OCI-LY7 (cell line): ENCODE data around the gene CEP295NL. TPM values are rescaled to one million over a fixed set of nuclear protein-coding genes. Genes with fewer than 3 reads are reported as not detected.
"Not testable (repeated sequence)": the region's sequence is repeated elsewhere in the genome, so short reads cannot be mapped to it uniquely, and the experiment has no call there.

Experiments
- BruUV-seq: library from RNA; stranded (reverse); fragments of 400-500 nt; replicated peaks from 2 replicates; lab custom pipeline; 2021; lab: Mats Ljungman, UMichigan
- CTCF ChIA-PET: fragments of 300-600 bp; sonication (Branson Sonifier 250); formaldehyde crosslinking; loops from one replicate; lab custom pipeline; 2022; ENCODE audit warnings: antibody characterized with exemption; ENCODE audit not compliant: unreplicated experiment; lab: Charles Lee
- POLR2A ChIA-PET: fragments of 300-600 bp; sonication (Branson Sonifier 250); formaldehyde crosslinking; loops from one replicate; lab custom pipeline; 2022; ENCODE audit warnings: antibody characterized with exemption; lab: Charles Lee
- DNase-seq: peaks from one replicate; pipeline ENCODE4 v3.0.0-alpha.2; 2015; ENCODE audit warnings: low spot score
- H2AFZ ChIP-seq: fragments of 200-600 bp; sonication (generic), shearing (Covaris generic); 2 replicates; pipeline ENCODE4 v1.6.1; 2014; ENCODE audit warnings: mild to moderate bottlenecking, antibody characterized with exemption, low read length, moderate library complexity
- H3K27ac ChIP-seq: fragments of 200-600 bp; sonication (generic); 2 replicates; pipeline ENCODE4 v1.5.1; 2014; ENCODE audit warnings: mixed run types, low read depth, mild to moderate bottlenecking, moderate library complexity, low read length, inconsistent platforms; ENCODE audit not compliant: poor library complexity, severe bottlenecking
- H3K36me3 ChIP-seq: fragments of 200-600 bp; sonication (generic); 2 replicates; pipeline ENCODE4 v1.6.1; 2014; ENCODE audit warnings: mild to moderate bottlenecking, antibody characterized with exemption, low read length, moderate library complexity, mixed read lengths; ENCODE audit not compliant: insufficient read depth
- H3K4me1 ChIP-seq: fragments of 200-600 bp; sonication (generic); 2 replicates; pipeline ENCODE4 v1.5.1; 2014; ENCODE audit warnings: mild to moderate bottlenecking, low read length; ENCODE audit not compliant: insufficient read depth, poor library complexity, severe bottlenecking
- H3K4me2 ChIP-seq: fragments of 200-600 bp; sonication (generic); 2 replicates; pipeline ENCODE4 v1.6.1; 2014; ENCODE audit warnings: mild to moderate bottlenecking, low read length
- H3K4me3 ChIP-seq: fragments of 200-600 bp; sonication (generic); 2 replicates; pipeline ENCODE4 v1.5.1; 2014; ENCODE audit warnings: mild to moderate bottlenecking, low read depth, low read length; ENCODE audit not compliant: poor library complexity, severe bottlenecking
- H3K79me2 ChIP-seq: fragments of 200-600 bp; sonication (generic); 2 replicates; pipeline ENCODE4 v1.6.1; 2016; ENCODE audit warnings: low read depth, mild to moderate bottlenecking, low read length, moderate library complexity, mixed read lengths; ENCODE audit not compliant: insufficient read depth
- H3K9me2 ChIP-seq: fragments of 200-600 bp; sonication (generic); 2 replicates; pipeline ENCODE4 v1.6.1; 2016; ENCODE audit warnings: mild to moderate bottlenecking, low read length, mixed read lengths; ENCODE audit not compliant: insufficient read depth
- H3K9me3 ChIP-seq: fragments of 200-600 bp; sonication (generic); 2 replicates; pipeline ENCODE4 v1.6.1; 2014; ENCODE audit warnings: mild to moderate bottlenecking, mixed run types, low read length, mixed read lengths
- H4K20me1 ChIP-seq: fragments of 200-600 bp; sonication (generic); 2 replicates; pipeline ENCODE4 v1.6.1; 2014; ENCODE audit warnings: mild to moderate bottlenecking, antibody characterized with exemption, low read length, moderate library complexity, mixed read lengths; ENCODE audit not compliant: insufficient read depth
- EZH2phosphoT487 ChIP-seq: fragments of 200-600 bp; sonication (generic); IDR thresholded peaks from 2 replicates; pipeline ENCODE4 v1.6.1; 2018; ENCODE audit warnings: low read depth, borderline replicate concordance, mild to moderate bottlenecking, mixed run types, antibody characterized with exemption, low read length, moderate library complexity, mixed read lengths
- intact Hi-C: fragments of 100-400 bp; cut with micrococcal nuclease; formaldehyde crosslinking; loops from one replicate; pipeline ENCODE4 v1.10.0; 2022; ENCODE audit not compliant: unreplicated experiment
- total RNA-seq, 2 experiments: library from RNA; depleted of rRNA in 1 of 2; stranded (reverse); fragments of >200 nt in 1 of 2; shearing (Covaris generic) in 1 of 2; gene quantifications; 2 replicates each; pipeline ENCODE4 v1.2.3, GENCODE V29; 2014 to 2022
- TF ChIP-seq, protein P1 (sequence below): fragments of 200-600 bp; sonication (generic); conservative IDR thresholded peaks from 2 replicates; pipeline ENCODE4 v1.5.1; 2014; ENCODE audit warnings: mild to moderate bottlenecking, antibody characterized with exemption, low read length, moderate library complexity, mixed read lengths

The CEP295NL gene
- total RNA-seq, 2 experiments from 2014 or later, result not detected

DNA sequence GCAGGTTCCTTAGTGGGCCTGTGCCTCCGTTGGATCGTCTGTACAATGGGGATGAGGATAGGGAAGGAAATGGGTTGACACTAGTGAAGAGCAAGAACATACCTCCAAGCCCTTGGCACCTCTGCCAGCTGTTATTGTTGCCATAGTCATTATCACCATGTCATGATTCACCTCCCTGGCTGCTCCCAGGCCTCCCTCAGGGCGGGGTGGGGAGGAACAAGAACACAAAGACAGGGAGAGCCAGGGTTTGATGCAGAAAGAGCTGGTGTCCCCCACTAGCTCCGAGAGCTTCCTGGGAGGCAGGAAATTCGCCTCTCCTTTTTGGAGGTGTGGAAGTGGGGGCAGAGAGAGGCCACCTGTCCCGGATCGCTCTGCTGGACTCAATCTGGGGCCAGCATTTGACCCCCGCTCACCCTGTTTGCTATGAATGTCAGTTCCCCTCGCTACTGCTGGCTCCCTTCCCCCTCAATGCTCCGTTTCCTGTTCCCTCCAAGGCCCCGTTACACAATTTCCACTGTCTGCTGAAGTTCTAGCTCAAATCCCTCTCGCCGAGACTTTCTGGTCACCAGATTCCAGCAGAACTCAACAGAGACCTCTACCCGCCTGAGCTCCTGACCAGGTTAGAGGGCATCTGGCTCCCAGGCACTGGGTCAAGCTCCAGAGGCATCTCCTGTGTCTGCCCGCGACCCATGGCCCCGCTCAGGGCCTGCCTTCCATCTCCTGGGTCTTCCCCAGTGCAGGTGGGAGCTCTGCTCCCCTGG, 13.1 kb upstream of the CEP295NL start:
- H3K27ac ChIP-seq, result no peak overlapping the region
- H3K4me3 ChIP-seq, result no peak overlapping the region
- no peak overlapping the region for H2AFZ ChIP-seq
- BruUV-seq, result no TSS peak
- TF ChIP-seq, protein P1, sequence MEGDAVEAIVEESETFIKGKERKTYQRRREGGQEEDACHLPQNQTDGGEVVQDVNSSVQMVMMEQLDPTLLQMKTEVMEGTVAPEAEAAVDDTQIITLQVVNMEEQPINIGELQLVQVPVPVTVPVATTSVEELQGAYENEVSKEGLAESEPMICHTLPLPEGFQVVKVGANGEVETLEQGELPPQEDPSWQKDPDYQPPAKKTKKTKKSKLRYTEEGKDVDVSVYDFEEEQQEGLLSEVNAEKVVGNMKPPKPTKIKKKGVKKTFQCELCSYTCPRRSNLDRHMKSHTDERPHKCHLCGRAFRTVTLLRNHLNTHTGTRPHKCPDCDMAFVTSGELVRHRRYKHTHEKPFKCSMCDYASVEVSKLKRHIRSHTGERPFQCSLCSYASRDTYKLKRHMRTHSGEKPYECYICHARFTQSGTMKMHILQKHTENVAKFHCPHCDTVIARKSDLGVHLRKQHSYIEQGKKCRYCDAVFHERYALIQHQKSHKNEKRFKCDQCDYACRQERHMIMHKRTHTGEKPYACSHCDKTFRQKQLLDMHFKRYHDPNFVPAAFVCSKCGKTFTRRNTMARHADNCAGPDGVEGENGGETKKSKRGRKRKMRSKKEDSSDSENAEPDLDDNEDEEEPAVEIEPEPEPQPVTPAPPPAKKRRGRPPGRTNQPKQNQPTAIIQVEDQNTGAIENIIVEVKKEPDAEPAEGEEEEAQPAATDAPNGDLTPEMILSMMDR, result no peak
- no peak for TF ChIP-seq EZH2phosphoT487
- H3K4me2 ChIP-seq, result no peak overlapping the region
- intact Hi-C loops, result no loop called here
- POLR2A ChIA-PET, result interaction anchor here (0.6 to 0.7 kb wide), 2 partner anchors 60 to 1162 kb away, joined by 3 read pairs; no protein-coding TSS in a partner anchor
- H3K4me1 ChIP-seq, result no peaks in the 10 kb centered on the region
- H3K79me2 ChIP-seq, result no peaks in the 10 kb centered on the region
- no peaks in the 10 kb centered on the region for H3K9me3 ChIP-seq
- CTCF ChIA-PET, result no interaction called here
- H3K9me2 ChIP-seq, result no peaks in the 10 kb centered on the region
- H4K20me1 ChIP-seq, result no peaks in the 10 kb centered on the region
- H3K36me3 ChIP-seq, result no peaks in the 10 kb centered on the region
- DNase-seq, result no peak

DNA sequence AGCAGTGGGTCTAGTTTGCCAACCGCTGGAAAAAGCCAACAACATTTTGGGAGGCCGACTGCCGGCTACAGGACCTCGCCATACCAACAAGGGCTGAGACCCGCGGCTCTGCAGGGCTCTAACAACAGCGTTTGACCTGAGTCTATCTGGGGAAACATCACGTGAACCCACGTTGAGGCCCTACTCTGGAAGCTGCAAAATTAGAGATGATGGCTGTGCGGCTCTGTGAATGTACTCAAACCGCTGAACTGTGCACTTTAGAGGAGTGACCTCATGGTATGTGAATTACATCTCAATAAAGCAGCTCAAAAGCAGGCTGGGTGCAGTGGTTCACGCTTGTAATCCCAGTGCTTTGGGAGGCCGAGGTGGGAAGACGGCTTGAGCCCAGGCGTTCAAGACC, 10.1 kb upstream of the CEP295NL start:
- BruUV-seq, result no TSS peak
- H3K4me3 ChIP-seq, result no peak overlapping the region
- POLR2A ChIA-PET, result interaction anchor here (0.7 kb wide), 1 partner anchor 95 kb away, joined by 5 read pairs; no protein-coding TSS in a partner anchor
- TF ChIP-seq, protein P1, result no peak
- no peak for TF ChIP-seq EZH2phosphoT487
- H3K36me3 ChIP-seq, result no peaks in the 10 kb centered on the region
- no peaks in the 10 kb centered on the region for H3K79me2 ChIP-seq
- H3K9me3 ChIP-seq, result no peaks in the 10 kb centered on the region
- H2AFZ ChIP-seq, result no peak overlapping the region
- no peaks in the 10 kb centered on the region for H3K9me2 ChIP-seq
- no peak overlapping the region for H3K4me2 ChIP-seq
- intact Hi-C loops, result no loop called here
- DNase-seq, result no peak
- no peaks in the 10 kb centered on the region for H4K20me1 ChIP-seq
- CTCF ChIA-PET, result interaction anchor here (0.7 kb wide), 1 partner anchor 9 kb away, joined by 3 read pairs; no protein-coding TSS in a partner anchor
- H3K27ac ChIP-seq, result no peak overlapping the region
- H3K4me1 ChIP-seq, result no peaks in the 10 kb centered on the region

GRCh38 chr17:78912082-78912481, 9.1 kb upstream of the CEP295NL start:
- Histone ChIP-seq H3K9me3 (no peaks in the 10 kb centered on the region), H3K27ac (no peak overlapping the region), H3K36me3 (no peaks in the 10 kb centered on the region), H3K4me2 (no peak overlapping the region), H3K4me3 (no peak overlapping the region), H2AFZ (no peak overlapping the region), H3K4me1 (no peaks in the 10 kb centered on the region), H4K20me1 (no peaks in the 10 kb centered on the region), H3K9me2 (no peaks in the 10 kb centered on the region), H3K79me2 (no peaks in the 10 kb centered on the region)
- BruUV-seq, result no TSS peak
- TF ChIP-seq EZH2phosphoT487, result no peak
- TF ChIP-seq, protein P1, result no peak
- DNase-seq, result no peak
- intact Hi-C loops, result no loop called here
- CTCF ChIA-PET, result no interaction called here
- POLR2A ChIA-PET, result no interaction called here

DNA sequence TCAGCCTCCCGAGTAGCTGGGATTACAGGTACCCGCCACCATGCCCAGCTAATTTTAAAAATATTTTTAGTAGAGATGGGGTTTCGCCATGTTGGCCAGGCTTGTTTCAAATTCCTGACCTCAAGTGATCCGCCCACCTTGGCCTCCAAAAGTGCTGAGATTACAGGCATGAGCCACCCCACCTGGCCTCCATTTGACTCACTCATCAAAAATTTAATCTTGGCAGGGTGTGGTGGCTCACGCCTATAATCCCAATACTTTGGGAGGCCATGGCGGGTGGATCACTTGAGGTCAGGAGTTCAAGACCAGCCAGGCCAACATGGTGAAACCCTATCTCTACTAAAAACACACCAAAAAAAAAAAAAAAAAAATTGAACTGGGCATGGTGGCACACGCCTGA, 8.5 kb upstream of the CEP295NL start:
- BruUV-seq, POLR2A ChIA-PET, CTCF ChIA-PET, DNase-seq, H3K27ac ChIP-seq, H3K36me3 ChIP-seq, H3K79me2 ChIP-seq, intact Hi-C loops, H2AFZ ChIP-seq, H3K4me2 ChIP-seq, H3K9me3 ChIP-seq, H3K4me3 ChIP-seq, H3K4me1 ChIP-seq, H3K9me2 ChIP-seq, H4K20me1 ChIP-seq: not testable (repeated sequence)
